WTC11 (cell line): ENCODE results near the gene CTNNA1.

Experiments
- CREB1 ChIP-seq: sonication (generic); formaldehyde crosslinking; IDR thresholded peaks from 2 replicates; pipeline ENCODE4 v1.8.0; 2023; ENCODE audit warnings: mild to moderate bottlenecking, missing genetic modification reagents
- E2F1 ChIP-seq: sonication (generic); formaldehyde crosslinking; IDR thresholded peaks from 2 replicates; pipeline ENCODE4 v1.8.0; 2022; ENCODE audit warnings: mild to moderate bottlenecking, missing genetic modification reagents
- E2F4 ChIP-seq: sonication (generic); formaldehyde crosslinking; IDR thresholded peaks from 2 replicates; pipeline ENCODE4 v1.8.1; 2022; ENCODE audit warnings: low read depth, mild to moderate bottlenecking, moderate library complexity, missing genetic modification reagents, borderline replicate concordance
- ELF4 ChIP-seq: sonication (generic); formaldehyde crosslinking; IDR thresholded peaks from 2 replicates; pipeline ENCODE4 v1.8.1; 2022; ENCODE audit warnings: low read depth, mild to moderate bottlenecking, moderate library complexity, missing genetic modification reagents
- PREB ChIP-seq: sonication (generic); formaldehyde crosslinking; IDR thresholded peaks from 2 replicates; pipeline ENCODE4 v1.8.1; 2022; ENCODE audit warnings: mild to moderate bottlenecking, missing genetic modification reagents, moderate library complexity, borderline replicate concordance
- USF1 ChIP-seq: sonication (generic); formaldehyde crosslinking; IDR thresholded peaks from 2 replicates; pipeline ENCODE4 v1.8.0; 2022; ENCODE audit warnings: mild to moderate bottlenecking, missing genetic modification reagents
- ZNF317 ChIP-seq: sonication (generic); formaldehyde crosslinking; IDR thresholded peaks from 2 replicates; pipeline ENCODE4 v1.8.1; 2023; ENCODE audit warnings: low read depth, mild to moderate bottlenecking, moderate library complexity, missing genetic modification reagents, borderline replicate concordance
- TF ChIP-seq, protein P1 (sequence below): fragments of 200-600 bp; IDR thresholded peaks from 2 replicates; pipeline ENCODE4 v1.8.0; 2022; ENCODE audit warnings: antibody characterized with exemption
- TF ChIP-seq, protein P2 (sequence below): sonication (generic); formaldehyde crosslinking; IDR thresholded peaks from 2 replicates; pipeline ENCODE4 v1.8.0; 2023; ENCODE audit warnings: missing genetic modification reagents, mild to moderate bottlenecking, borderline replicate concordance

DNA sequence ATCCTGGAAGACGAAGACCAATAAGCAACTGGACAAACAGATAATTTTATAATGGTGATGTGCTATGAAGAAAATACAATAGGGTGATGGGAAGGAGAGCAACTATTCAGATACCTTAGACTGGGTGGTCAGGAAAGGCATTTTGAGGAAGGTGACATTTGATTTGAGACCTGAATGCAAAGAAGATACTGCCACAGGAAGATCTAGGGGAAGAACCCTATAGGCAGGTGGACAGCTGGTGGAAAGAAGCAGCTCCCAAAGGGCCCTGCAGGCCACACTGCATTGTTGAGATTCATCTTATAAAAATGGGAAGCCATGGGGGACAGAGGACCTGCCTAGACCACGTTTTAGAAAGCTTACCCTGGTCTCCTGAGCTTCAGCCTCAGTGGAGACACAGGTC is 19.7 kb upstream of the CTNNA1 start:
- TF ChIP-seq, protein P1, sequence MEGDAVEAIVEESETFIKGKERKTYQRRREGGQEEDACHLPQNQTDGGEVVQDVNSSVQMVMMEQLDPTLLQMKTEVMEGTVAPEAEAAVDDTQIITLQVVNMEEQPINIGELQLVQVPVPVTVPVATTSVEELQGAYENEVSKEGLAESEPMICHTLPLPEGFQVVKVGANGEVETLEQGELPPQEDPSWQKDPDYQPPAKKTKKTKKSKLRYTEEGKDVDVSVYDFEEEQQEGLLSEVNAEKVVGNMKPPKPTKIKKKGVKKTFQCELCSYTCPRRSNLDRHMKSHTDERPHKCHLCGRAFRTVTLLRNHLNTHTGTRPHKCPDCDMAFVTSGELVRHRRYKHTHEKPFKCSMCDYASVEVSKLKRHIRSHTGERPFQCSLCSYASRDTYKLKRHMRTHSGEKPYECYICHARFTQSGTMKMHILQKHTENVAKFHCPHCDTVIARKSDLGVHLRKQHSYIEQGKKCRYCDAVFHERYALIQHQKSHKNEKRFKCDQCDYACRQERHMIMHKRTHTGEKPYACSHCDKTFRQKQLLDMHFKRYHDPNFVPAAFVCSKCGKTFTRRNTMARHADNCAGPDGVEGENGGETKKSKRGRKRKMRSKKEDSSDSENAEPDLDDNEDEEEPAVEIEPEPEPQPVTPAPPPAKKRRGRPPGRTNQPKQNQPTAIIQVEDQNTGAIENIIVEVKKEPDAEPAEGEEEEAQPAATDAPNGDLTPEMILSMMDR, result no peak
- TF ChIP-seq ELF4, result no peak
- no peak for TF ChIP-seq E2F1 (CRISPR knock-in tag)
- TF ChIP-seq USF1, result no peak
- no peak for TF ChIP-seq ZNF317 (CRISPR knock-in tag)
- TF ChIP-seq CREB1 (CRISPR knock-in tag), result no peak
- no peak for TF ChIP-seq PREB (CRISPR knock-in tag)
- TF ChIP-seq, protein P2, sequence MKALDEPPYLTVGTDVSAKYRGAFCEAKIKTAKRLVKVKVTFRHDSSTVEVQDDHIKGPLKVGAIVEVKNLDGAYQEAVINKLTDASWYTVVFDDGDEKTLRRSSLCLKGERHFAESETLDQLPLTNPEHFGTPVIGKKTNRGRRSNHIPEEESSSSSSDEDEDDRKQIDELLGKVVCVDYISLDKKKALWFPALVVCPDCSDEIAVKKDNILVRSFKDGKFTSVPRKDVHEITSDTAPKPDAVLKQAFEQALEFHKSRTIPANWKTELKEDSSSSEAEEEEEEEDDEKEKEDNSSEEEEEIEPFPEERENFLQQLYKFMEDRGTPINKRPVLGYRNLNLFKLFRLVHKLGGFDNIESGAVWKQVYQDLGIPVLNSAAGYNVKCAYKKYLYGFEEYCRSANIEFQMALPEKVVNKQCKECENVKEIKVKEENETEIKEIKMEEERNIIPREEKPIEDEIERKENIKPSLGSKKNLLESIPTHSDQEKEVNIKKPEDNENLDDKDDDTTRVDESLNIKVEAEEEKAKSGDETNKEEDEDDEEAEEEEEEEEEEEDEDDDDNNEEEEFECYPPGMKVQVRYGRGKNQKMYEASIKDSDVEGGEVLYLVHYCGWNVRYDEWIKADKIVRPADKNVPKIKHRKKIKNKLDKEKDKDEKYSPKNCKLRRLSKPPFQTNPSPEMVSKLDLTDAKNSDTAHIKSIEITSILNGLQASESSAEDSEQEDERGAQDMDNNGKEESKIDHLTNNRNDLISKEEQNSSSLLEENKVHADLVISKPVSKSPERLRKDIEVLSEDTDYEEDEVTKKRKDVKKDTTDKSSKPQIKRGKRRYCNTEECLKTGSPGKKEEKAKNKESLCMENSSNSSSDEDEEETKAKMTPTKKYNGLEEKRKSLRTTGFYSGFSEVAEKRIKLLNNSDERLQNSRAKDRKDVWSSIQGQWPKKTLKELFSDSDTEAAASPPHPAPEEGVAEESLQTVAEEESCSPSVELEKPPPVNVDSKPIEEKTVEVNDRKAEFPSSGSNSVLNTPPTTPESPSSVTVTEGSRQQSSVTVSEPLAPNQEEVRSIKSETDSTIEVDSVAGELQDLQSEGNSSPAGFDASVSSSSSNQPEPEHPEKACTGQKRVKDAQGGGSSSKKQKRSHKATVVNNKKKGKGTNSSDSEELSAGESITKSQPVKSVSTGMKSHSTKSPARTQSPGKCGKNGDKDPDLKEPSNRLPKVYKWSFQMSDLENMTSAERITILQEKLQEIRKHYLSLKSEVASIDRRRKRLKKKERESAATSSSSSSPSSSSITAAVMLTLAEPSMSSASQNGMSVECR (CRISPR knock-in tag), result no peak
- TF ChIP-seq E2F4 (CRISPR knock-in tag), result no peak
